Measurements from ENCODE around the gene WNK2.

The WNK2 gene

DNA sequence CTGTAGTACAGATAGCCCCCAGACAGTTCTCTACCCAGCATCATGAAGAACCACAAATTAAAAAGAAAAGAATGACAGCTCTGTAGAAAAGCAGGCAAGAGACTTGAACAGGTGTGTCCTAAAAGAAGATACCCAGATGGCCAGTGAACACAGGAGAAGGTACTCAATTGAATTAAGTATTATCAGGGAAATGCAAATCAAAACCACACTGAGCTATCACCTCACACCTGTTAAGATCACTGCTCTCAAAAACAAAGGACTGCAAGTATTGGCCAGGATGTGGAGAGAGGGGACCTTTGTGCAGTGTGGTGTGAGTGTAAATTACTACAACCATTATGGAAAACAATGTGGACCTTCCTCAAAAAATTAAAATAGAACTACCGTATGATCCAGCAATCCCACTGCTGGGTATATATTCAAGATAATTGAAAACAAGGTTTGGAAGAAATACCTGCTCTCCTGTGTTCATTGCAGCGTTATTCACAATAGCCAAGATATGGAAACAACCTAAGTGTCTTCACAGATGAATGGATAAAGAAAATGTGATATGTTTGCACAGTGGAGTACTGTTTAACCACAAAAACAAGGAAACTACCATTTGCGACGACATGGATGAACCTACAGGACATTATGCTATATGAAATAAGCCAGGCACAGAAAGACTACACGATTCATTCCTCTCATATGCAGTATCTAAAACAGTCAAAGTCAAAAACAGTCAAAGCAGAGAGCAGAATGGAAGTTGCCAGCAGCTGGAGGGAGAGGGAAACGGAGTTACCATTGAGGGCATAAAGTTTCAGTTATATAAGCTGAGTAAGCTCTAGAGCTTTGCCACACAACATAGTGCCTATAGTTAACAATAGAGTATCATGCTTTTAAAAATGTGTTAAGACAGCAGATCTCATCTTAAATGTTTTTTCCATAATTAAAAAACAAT is 102.6 kb downstream of the WNK2 start:
- peaks cover 6% of the 10 kb centered on the region for H3K4me1 ChIP-seq (ENCODE audit: insufficient read depth, poor library complexity, severe bottlenecking)
- TF ChIP-seq, protein P1, sequence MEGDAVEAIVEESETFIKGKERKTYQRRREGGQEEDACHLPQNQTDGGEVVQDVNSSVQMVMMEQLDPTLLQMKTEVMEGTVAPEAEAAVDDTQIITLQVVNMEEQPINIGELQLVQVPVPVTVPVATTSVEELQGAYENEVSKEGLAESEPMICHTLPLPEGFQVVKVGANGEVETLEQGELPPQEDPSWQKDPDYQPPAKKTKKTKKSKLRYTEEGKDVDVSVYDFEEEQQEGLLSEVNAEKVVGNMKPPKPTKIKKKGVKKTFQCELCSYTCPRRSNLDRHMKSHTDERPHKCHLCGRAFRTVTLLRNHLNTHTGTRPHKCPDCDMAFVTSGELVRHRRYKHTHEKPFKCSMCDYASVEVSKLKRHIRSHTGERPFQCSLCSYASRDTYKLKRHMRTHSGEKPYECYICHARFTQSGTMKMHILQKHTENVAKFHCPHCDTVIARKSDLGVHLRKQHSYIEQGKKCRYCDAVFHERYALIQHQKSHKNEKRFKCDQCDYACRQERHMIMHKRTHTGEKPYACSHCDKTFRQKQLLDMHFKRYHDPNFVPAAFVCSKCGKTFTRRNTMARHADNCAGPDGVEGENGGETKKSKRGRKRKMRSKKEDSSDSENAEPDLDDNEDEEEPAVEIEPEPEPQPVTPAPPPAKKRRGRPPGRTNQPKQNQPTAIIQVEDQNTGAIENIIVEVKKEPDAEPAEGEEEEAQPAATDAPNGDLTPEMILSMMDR (IDR thresholded peaks at IDR 0.05; ENCODE audit: poor library complexity, severe bottlenecking) = no peak
- H3K9me3 ChIP-seq (ENCODE audit: severe bottlenecking) = no peaks in the 10 kb centered on the region
- no peak overlapping the region for H3K4me3 ChIP-seq (ENCODE audit: severe bottlenecking)
- no peaks in the 10 kb centered on the region for H3K36me3 ChIP-seq (ENCODE audit: low read depth)
- ATAC-seq (ENCODE audit: low read depth) (no peak), DNase-seq (ENCODE audit: low spot score) (no peak)
- H3K27ac ChIP-seq (ENCODE audit: poor library complexity, severe bottlenecking) = no peak overlapping the region
- no peaks in the 10 kb centered on the region for H3K27me3 ChIP-seq (ENCODE audit: insufficient read depth, poor library complexity, severe bottlenecking)

DNA sequence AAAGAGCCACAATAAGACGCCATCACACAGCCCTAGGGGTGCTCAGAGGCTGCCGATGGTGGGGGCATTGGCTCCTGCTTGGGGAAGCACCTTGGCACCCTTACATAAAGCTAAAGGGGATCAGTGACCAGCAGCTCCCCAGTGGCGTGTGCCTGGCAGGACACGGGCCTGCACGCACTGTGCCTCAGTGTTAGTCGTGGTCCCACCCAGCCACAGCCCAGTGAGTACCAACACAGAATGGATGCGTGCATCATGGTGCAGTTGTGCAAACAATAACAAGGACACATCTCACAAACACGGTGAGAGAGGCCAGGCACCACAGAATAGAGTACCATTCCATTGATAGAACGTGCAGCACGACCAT is 103.2 kb downstream of the WNK2 start:
- Histone ChIP-seq H3K9me3 (ENCODE audit: severe bottlenecking) (no peaks in the 10 kb centered on the region), H3K4me1 (ENCODE audit: insufficient read depth, poor library complexity, severe bottlenecking) (peaks cover 6% of the 10 kb centered on the region), H3K27ac (ENCODE audit: poor library complexity, severe bottlenecking) (no peak overlapping the region), H3K4me3 (ENCODE audit: severe bottlenecking) (no peak overlapping the region), H3K36me3 (ENCODE audit: low read depth) (no peaks in the 10 kb centered on the region), H3K27me3 (ENCODE audit: insufficient read depth, poor library complexity, severe bottlenecking) (no peaks in the 10 kb centered on the region)
- DNase-seq (ENCODE audit: low spot score) = no peak
- TF ChIP-seq, protein P1 (IDR thresholded peaks at IDR 0.05; ENCODE audit: poor library complexity, severe bottlenecking) = no peak
- no peak for ATAC-seq (ENCODE audit: low read depth)

DNA sequence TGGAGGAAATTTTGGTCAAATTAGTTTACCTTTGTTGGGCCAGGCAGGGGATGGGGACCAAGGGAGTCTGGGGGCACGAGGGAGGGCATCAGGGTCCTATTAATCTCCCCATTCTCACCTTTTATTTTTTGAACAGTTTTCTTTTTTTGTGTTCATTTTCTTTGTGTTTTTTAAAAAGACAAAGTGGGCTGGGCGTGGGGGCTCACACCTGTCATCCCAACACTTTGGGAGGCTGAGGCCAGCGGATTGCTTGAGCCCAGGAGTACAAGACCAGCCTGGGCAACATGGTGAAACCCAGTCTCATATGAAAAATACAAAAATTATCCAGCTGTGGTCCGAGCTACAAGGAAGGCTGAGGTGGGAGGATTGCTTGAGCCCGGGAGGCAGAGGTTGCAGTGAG is 103.7 kb downstream of the WNK2 start:
- TF ChIP-seq, protein P1 (IDR thresholded peaks at IDR 0.05; ENCODE audit: poor library complexity, severe bottlenecking) = no peak
- ATAC-seq (ENCODE audit: low read depth) = no peak
- Histone ChIP-seq H3K4me1 (ENCODE audit: insufficient read depth, poor library complexity, severe bottlenecking) (peaks cover 6% of the 10 kb centered on the region), H3K9me3 (ENCODE audit: severe bottlenecking) (no peaks in the 10 kb centered on the region), H3K4me3 (ENCODE audit: severe bottlenecking) (no peak overlapping the region), H3K27me3 (ENCODE audit: insufficient read depth, poor library complexity, severe bottlenecking) (no peaks in the 10 kb centered on the region), H3K36me3 (ENCODE audit: low read depth) (no peaks in the 10 kb centered on the region), H3K27ac (ENCODE audit: poor library complexity, severe bottlenecking) (no peak overlapping the region)
- no peak for DNase-seq (ENCODE audit: low spot score)

DNA sequence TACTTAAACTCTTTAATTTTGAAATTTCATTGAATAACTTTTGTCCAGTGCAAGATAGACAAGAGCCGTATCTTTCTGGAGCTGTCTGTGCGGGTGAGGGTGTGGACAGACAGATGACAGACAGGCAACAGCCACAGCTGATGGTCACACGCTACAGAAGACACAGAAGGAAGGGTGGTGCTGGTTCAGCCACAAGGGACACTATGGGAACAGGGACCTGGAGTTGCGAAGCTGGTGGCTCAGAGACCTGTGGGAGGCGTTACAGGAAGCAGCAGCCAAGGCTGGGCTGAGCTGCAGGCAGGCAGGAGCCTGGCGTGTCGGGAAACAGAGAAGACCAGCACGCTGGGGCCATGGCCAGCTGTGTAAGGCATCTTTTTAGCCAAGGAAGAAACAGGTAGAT is 104.4 kb downstream of the WNK2 start:
- Histone ChIP-seq H3K27me3 (ENCODE audit: insufficient read depth, poor library complexity, severe bottlenecking) (no peaks in the 10 kb centered on the region), H3K36me3 (ENCODE audit: low read depth) (no peaks in the 10 kb centered on the region), H3K4me3 (ENCODE audit: severe bottlenecking) (no peak overlapping the region), H3K4me1 (ENCODE audit: insufficient read depth, poor library complexity, severe bottlenecking) (peaks cover 6% of the 10 kb centered on the region), H3K27ac (ENCODE audit: poor library complexity, severe bottlenecking) (no peak overlapping the region), H3K9me3 (ENCODE audit: severe bottlenecking) (no peaks in the 10 kb centered on the region)
- ATAC-seq (ENCODE audit: low read depth) (no peak), DNase-seq (ENCODE audit: low spot score) (no peak)
- TF ChIP-seq, protein P1 (IDR thresholded peaks at IDR 0.05; ENCODE audit: poor library complexity, severe bottlenecking) = no peak
